Stimulated activated CD4-positive, alpha-beta T cell treated with anti-CD3 and anti-CD28 coated beads, TNF-alpha, amount 100 ng/mL, for 1 hour (primary cell): Measurements from ENCODE around the gene CYP1A1.
A peak's percentile ranks its signal among the peaks of the same experiment; 100 is the strongest.

Experiments
- DNase-seq, 3 donors: peaks; one replicate each; pipeline ENCODE4 v3.0.0-alpha.2; 2020; ENCODE audit warnings: low read depth in 3 of 3, low spot score in 1 of 3

Gene CYP1A1

DNA sequence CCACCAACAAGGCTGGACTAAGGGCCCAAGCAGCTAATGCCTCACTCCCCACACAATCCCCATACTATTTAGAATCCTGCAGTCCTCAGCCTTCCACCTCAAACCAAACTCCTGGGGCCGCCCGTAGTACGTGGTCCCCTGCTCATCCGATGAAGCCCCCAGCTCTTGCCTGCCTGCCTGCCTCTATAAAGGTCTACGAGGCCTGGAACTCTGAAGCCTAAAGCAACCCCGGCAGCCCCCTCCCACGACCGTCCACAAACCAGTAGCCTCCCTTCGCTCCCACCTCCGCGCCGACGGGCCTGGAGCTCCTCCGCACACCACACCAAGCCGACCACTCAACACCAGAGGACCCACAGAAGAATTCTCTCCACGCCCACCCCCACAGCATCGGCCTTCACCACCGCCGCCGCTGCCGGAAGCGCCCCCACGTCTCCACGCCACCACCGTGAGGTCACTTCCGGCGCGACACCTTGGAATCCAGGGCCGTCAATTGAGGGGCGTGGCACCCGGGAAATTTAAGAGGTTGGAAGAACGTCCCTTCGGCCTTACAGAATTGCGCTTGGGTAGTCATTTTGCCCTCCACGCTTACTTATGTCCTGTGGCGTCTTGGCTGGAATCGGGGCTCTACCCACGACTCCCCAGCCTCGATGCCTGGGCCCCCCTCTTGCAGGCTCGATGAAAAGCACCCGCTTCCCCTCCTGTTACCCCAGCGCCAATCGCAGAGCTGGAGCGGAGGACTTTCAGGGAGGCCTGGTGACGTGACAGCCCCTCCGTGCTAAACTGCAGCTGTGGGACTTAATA is 29.5 kb downstream of the CYP1A1 start, which contains the start of gene EDC3:
Gene EDC3, minus strand, starts transcription at position 428 of the 801 bp plus-strand sequence. CDS start 20,900 bp downstream, outside the sequence.
- peak; percentile 44 to 78 (median 63) for DNase-seq

DNA sequence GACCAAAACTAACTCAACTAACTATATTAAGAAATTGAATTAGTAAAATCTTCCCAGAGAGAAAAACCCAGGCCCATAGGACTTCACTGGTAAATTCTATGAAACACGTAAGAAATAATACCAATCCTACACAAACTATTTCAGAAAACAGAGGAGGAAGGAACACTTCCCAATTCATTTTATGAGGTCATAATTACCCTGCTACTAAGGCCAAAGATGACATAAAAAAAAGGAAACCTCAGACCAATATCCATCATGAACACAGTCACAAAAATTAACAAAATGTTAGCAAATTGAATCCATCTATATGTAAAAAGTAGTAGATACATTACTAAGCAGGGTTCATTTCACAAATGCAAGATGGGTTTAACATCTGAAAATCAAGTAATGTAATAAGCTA is 33.0 kb downstream of the CYP1A1 start:
- DNase-seq = no peak

DNA sequence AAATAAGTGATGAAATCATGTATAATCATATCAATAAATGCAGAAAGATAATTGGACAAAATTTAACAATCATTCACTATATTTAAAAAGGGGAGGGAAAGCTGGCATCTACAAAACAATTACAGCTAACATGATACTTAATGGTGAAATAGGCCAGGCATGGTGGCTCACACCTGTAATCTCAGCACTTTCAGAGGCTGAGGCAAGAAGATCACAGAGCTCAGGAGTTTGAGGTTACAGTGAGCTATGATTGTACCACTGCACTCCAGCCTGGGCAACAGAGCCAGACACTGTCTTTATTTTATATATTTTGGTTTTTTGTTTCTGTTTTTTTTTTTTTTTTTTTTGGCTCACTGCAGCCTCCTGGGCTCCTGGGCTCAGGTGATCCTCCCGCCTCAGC is 41.6 kb downstream of the CYP1A1 start:
- no peak for DNase-seq

DNA sequence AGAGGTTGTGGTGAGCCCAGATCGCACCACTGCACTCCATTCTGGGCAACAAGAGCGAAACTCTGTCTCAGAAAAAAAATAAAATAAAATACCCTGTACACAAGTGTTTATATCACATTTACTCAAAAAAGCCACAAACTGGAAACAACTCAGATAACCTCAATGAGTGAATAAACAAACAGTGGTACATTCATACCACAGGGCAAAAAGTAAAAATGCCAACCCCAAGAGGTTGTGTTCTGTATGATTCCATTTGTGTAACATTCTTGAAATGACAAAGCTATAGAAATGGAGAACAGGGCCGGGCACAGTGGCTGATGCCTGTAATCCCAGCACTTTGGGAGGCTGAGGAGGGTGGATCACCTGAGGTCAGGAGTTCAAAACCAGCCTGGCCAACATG is 42.4 kb downstream of the CYP1A1 start:
- DNase-seq = no peak

DNA sequence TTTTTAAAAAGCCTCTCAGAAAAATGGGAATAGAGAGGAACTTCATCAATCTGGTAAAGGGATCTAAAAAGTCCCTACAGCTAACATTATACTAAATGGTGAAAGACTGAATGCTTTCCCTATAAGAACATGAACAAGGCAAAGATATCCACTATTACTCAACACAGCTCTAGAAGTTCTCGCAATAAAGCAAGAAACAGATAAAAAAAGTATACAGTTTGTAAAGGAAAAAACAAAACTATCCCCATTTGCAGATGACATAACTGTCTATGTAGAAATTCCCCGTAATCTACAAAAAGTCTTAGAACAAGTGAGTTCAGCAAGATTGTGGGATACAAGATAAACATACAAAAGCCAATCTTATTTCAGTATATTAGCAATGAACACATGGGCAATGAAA is 44.9 kb downstream of the CYP1A1 start:
- DNase-seq = no peak

DNA sequence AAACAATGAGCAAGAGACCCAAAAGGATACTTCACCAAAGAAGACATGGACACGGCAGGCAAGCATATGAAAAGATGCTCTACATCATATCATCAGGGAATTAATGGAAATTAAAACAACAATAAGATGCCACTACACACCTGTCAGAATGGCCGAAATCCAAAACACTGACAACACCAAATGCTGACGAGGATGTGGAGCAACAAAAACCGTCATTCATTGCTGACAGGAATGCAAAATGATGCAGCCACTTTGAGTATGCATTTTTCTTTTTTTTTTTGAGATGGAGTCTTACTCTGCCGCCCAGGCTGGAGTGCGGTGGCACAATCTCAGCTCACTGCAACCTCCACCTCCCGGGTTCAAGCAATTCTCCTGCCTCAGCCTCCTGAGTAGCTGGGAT is 48.5 kb downstream of the CYP1A1 start:
- no peak for DNase-seq

DNA sequence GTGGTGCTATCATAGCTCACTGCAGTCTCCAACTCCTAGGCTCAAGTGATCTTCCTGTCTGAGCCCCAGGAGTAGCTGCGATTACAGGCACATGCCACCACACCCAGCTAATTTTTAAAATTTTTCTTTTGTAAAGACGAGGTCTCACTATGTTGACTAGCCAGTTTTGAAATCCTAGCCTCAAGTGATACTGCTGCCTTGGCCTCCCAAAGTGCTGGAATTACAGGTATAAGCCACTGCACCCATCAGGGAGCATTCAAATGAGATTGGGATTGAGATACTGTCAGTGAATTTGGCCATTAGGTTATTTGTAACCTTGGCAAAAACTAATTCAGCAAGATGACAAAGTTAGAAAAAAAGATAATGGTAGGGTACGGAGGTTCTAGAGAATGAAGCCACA is 51.2 kb downstream of the CYP1A1 start:
- DNase-seq = no peak

DNA sequence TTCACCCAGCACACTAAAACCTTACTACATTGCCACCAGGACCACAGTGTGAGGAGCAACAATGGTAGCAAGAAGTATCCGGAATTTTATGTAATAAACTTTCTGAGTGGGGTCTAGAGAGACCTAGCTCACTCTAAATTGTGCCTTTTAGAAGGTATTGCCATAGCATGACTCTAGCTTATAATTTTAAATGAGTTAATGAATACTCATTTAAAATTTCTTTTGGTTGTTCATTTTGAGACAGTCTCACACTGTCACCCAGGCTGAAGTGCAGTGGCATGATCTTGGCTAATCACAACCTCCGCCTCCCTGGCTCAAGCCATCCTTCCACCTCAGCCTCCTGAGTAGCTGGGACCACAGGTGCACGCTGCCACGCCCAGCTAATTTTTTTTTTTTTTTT is 55.7 kb downstream of the CYP1A1 start:
- no peak for DNase-seq
